ENCODE measurements around the gene CCSER2.

GRCh38 chr10:84563868-84564267, 235.5 kb downstream of the CCSER2 start:
- TF ChIP-seq CTCF (IDR thresholded peaks at IDR 0.05) (no peak), POLR2A (IDR thresholded peaks at IDR 0.05; ENCODE audit: low read depth) (no peak), POLR2AphosphoS5 (IDR thresholded peaks at IDR 0.05) (no peak)

All from esophagus muscularis mucosa (tissue), 3 donors.